Activated effector memory CD4-positive, alpha-beta T cell treated with Interleukin-2 at 50 U/mL for 16 hours (primary cell): ENCODE results near the gene GPRC5C.

Source experiments
- DNase-seq: peaks from one replicate; pipeline ENCODE4 v3.0.0-alpha.2; 2020

Gene GPRC5C

DNA sequence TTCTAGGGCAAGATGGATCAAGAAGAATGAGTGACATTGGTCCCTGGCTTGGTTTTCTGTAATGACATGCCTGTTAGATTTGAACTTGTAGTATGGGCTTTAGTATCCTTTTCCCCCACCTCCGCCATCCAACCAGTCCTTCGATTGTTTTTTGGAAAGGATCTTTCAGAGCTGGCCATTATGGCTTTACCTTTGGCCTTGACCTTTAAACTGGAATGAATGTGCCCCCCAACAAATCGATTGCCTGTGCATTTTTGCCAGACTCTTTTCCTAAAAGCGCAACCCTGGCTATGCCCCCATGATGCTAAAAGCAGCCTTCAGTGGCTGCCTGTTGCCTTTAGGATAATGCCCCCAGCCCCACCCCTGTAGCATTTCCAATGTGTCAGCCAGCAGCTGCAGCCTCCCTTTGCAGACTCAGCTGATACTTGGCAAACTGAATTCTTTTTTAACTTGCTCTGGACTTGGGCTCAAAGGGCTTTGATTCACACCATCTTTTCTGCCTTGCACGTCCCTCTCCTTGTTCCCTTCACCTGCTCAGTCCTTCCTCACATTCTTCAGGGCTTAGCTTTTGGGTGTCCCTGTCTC is 4.0 kb downstream of the GPRC5C start:
- no peak for DNase-seq

DNA sequence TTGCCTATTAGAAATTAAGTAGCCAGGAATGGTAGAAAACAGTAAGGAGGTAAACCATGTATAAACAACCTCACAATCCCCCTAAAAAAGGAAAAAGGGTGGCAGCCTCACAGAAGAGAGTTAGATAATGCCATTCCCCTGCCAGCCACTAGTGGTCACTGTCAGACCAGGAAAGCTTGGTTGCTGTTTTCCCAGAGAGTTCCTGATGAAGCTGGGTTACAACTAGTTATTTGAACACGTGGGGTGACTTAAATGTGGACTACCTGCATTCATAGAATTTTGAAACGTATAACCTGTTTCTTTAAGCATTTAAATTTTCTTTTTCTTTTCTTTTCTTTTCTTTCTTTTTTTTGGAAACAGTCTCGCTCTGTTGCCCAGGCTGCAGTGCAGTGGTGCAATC is 5.8 kb downstream of the GPRC5C start:
- no peak for DNase-seq

DNA sequence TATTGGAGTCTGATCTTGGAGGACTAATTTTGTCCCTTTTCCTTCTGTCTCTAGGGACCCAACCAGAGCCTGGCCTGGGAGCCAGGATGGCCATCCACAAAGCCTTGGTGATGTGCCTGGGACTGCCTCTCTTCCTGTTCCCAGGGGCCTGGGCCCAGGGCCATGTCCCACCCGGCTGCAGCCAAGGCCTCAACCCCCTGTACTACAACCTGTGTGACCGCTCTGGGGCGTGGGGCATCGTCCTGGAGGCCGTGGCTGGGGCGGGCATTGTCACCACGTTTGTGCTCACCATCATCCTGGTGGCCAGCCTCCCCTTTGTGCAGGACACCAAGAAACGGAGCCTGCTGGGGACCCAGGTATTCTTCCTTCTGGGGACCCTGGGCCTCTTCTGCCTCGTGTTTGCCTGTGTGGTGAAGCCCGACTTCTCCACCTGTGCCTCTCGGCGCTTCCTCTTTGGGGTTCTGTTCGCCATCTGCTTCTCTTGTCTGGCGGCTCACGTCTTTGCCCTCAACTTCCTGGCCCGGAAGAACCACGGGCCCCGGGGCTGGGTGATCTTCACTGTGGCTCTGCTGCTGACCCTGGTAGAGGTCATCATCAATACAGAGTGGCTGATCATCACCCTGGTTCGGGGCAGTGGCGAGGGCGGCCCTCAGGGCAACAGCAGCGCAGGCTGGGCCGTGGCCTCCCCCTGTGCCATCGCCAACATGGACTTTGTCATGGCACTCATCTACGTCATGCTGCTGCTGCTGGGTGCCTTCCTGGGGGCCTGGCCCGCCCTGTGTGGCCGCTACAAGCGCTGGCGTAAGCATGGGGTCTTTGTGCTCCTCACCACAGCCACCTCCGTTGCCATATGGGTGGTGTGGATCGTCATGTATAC is 8.0 kb downstream of the GPRC5C start:
- DNase-seq = no peak

DNA sequence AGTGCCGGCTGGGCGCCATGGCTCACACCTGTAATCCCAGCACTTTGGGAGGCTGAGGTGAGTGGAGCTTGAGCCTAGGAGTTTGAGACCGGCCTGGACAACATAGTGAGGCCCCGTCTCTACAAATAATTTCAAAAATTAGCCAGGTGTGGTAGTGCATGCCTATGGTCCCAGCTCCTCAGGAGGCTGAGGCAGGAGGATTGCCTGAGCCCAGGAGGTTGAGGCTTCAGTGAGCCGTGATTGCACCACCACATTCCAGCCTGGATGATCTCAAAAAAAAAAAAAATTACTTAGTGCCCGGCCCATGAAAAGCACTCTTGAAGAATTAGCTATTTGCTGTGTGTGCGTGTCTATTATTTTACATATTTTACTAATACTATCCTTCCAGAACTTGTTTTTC is 9.6 kb downstream of the GPRC5C start:
- DNase-seq = no peak

DNA sequence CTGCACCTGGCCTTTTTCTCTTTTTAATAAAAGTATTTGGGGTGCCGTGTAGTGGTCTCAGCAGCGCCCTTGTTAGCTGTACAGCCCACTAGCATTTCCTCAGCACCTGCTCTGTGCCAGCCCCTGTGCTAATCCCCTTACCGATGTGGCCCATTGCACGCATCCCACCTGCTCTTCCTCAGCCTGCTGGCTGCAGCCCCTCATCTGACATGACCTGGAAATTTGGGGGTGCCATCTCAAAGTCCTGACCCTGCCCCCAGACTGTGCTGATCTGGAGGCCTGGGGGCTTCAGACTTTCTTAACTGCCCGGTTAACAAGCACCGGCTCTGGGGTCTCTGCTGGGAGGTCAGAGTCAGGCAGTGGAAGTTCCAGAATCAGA is 10.4 kb downstream of the GPRC5C start:
- no peak for DNase-seq

DNA sequence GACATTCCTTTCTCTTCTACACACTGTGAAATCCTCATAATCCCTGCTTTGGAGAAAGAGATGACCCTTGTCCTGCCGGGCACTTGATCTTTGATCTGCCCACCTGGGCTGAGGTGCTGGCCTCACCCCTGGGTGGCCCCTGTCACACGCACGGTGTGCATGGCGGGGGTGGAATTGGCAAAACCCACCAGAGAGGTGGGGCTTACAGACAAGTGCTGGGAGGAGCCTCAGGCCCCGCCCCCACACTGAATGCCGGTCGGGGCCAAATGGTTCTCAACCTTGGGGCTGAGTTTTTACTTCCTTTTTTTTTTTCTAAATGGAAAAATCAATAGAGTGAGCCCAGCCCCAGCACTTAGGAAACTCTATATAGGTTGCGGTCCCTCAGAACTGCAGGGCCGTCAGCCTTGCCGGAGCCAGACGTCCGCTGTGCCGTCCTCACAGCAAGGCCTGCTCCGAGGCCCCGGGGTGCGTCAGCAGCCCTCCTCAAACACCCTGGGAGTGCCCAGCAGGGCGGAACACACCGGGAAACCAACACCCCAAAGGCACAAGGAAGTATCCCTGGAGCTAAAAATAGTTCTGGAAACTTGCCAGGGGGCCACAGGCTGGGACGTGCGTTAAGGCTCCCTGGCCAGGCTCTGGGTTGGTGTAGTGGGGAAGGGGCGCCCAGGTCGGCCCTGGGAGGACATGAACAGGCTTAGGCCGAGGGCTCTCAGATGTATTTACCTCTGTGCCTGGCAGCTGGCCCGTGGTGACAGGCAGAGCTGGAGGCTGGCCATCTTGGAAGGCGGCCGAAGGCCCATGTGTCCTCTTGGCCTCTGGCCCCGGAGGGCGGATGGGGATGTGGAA is 11.0 kb downstream of the GPRC5C start:
- no peak for DNase-seq

DNA sequence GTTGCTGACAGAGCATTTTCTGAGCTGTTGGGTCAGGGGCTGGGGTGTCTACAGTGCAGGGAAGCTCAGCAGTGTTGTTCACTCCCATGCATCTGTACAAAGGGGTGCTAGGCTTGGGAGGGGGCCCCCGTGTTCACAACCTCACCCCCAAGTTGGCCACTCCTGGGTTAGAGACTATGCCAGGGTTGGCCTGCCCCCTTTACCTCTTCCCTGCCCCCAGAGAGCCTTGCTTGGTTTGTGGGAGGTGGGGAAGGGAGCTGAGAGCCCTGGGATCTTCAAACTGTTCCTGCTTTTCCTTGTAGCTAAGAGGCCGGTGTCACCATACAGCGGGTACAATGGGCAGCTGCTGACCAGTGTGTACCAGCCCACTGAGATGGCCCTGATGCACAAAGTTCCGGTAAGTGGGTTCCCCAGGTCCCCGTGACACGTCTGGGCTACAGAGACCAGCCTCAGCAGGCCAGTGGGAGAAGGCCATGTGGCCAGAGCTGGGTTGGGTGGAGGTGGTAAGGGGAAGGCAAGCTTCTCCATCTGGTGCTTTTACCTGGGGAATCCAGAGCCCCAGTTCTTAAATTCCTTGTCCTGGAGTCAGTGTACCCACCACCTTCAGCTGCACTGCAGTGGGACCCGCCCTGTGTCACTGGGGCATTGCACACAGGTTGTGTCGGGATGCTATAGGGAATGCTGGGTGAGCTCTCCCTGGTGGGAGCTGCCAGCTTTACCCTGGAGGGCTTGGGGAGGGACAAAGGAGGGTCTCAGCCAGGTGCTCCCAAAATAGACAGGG is 11.8 kb downstream of the GPRC5C start:
- no peak for DNase-seq

DNA sequence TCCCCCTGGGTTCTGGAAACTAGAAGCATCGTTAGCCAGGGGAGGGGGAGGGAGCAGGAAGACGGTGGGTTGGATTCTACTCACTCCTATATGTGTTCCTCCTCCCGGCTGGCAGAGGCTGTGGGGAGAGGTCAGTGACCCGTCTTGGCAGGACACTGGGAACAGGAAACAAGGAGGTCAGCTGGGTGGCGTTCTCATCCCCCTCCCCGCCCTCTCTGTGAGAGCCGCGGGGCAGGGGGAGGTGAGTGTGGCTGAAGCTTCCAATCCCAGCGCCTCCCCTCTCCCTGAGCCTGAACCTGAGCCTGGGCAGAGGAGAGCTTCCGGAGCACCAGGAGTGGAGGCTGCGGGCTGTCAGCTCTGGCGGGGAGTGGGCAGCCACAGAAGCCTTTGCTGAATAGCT is 12.5 kb downstream of the GPRC5C start:
- no peak for DNase-seq

DNA sequence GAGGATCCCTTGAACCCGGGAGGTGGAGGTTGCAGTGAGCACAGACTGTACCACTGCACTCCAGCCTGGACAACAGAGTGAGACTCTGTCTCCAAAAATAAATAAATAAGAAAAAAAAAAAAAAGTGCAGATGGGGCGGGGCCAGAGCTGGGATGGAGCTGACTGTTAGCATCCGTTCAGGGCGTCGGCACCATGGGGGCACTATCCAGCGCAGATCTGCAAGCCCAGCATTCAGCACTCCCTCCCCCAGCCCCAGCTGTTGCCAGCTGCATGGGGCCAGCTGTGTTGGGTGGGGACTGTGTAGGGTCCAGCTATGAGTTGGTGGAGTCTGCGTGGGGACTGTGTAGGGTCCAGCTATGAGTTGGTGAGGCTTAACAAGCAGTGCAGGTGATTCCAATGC is 13.3 kb downstream of the GPRC5C start:
- no peak for DNase-seq

DNA sequence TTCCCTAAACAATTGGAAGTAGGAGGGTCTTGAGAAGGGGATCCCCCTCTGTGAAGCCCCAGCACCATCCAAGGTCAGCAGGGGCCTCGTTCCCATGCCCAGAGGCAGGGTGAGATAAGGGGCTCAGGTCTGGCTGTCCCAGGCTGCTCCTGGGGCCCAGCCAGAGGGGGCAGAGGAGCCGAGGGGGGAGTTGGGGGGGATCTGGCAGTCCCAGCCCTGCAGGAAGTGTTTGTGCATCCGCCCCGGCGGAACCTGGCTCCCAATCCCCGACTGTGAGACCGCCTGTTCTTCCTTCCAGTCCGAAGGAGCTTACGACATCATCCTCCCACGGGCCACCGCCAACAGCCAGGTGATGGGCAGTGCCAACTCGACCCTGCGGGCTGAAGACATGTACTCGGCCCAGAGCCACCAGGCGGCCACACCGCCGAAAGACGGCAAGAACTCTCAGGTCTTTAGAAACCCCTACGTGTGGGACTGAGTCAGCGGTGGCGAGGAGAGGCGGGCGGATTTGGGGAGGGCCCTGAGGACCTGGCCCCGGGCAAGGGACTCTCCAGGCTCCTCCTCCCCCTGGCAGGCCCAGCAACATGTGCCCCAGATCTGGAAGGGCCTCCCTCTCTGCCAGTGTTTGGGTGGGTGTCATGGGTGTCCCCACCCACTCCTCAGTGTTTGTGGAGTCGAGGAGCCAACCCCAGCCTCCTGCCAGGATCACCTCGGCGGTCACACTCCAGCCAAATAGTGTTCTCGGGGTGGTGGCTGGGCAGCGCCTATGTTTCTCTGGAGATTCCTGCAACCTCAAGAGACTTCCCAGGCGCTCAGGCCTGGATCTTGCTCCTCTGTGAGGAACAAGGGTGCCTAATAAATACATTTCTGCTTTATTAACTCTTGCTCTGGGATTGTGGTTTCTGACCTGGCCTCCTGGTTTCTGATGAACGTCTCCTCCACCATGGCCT is 14.9 kb downstream of the GPRC5C start:
- DNase-seq = no peak

DNA sequence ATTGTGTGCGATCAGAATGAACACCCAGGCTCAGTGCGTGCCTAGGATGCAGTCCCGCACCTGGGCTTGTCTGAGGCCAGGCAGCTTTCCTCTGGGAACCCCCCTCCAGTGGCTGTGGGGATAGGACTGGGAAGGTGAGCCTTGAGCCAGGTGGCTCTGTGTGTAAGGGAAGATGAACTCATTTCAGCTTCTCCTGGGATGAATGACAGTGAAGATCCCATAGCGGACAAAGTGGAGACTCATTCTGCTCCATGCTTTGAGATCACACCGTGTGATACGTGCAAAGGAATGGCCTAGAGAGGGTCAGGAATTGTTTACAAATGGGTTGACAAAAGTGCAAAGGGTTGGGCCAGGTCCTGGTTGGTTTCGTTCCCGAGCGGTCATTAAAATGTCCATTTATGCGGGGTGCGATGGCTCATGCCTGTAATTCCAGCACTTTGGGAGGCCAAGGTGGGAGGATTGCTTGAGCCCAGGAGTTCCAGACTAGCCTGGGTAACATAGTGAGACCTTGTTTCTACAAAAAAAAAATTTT is 15.8 kb downstream of the GPRC5C start:
- no peak for DNase-seq

DNA sequence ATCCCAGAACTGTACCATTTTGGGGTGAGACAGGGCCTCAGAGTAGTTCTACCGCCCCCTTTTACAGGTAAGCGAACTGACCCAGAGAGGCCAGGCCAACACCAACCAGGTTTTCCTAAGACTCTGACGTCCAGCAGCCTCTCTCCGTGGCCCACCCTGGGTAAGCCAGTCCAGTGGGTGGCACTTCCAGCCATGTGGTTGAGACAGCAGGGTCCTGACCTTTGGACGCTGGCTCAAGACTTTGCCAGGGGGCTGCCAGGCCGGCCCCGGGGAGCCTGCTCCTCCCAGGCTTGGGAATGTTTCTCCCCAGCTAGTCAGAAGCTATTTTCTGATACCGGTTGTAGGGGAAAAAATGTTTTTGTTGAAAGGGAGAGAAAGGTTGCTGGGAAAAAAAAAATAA is 16.9 kb downstream of the GPRC5C start:
- no peak for DNase-seq

DNA sequence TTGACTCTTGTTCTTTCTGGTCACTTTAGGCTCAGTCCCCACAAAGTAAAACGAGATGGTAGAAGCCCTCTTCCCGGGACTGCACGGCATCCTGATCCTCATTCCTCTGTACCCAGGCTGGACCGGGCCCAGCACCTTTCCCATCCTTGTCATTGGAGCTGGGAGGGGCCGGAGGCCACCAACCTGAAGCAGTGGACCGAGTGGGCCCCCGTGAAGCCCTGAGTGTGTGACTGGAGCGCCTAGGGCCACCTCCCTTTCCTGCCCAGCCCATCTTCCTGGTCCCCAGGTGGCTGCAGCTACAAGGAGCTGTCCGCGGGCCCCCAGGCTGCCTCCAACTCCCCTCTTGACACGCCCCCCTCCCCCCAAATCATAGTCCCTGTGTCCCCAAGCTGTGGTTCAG is 17.4 kb downstream of the GPRC5C start:
- no peak for DNase-seq

DNA sequence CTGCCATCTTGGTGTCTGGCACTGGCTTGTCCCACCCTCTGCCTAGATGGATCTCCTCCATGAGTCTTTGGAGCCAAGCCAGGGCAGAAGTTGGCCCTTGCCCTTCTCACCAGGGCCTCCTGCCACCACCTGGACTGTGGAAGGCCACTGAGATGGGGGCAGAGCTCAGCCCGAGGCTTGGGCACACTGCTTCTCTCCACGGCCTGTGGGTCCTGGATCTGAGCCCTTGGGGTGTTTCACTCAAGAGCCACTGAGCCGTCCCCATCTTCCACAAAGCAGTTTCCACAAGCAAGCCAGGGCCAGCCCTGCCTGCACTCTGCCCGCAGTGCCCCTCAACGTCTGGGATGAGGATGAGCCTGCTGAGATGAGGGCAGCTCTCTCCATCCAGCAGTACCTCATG is 17.9 kb downstream of the GPRC5C start:
- DNase-seq = no peak

DNA sequence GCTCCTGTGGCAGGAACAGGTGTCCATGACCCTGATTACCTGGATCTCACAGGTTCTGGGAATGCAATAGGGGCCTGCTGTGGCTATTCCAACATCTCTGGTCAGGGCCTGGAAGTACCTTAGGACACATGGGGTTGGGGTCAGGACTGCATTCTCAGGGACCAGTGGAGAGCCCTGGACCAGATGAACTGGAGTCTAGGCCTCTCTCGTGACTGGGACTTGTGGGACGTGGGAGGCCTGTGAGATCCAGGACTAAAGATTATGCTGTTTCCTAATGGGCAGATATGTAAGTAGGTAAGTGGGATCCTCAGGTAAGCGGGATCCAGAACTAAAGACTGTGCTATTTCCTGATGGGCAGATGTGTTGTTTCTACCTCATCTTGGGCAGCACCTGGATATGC is 18.3 kb downstream of the GPRC5C start:
- no peak for DNase-seq

DNA sequence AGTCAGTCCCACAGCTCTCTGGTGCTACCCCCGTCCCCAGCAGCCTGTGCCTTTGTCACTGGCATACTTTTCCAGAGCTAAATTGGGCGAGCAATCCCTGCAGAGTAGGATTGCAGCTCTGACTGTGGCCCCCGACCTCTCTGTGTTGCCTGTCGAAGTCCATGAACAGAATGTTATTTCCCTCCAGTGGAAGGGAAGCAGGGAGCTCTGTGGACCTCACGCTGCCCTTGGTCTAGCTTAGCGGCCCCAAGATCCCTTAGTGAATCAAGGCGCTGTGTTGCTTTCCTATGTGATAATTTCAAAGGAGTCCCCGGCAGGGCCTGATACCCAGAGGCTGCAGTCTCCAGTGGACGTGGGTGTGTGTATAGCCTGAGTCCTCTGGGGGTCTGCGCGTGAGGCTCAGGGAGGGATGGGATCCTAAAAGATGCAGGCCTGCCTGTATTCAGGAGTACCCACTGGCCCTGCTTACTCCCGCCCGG is 19.1 kb downstream of the GPRC5C start:
- no peak for DNase-seq

DNA sequence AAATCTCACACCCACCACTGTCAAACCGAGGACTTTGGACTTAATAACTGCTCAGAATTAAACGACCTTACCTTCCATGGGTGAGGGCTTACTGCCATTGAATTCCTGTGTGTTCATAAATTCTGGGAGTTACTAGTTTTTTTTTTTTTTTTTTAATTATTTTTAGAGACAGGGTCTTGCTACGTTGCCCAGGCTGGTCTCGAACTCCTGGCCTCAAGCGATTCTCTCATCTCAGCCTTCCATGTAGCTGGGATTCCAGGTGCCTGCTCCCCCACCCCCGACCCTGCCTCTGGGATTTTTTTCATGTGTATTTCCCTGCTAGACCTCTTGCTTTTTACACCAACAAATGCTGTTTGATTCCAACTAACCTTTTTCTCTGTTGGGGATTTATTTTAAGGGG is 19.7 kb downstream of the GPRC5C start:
- DNase-seq = no peak

DNA sequence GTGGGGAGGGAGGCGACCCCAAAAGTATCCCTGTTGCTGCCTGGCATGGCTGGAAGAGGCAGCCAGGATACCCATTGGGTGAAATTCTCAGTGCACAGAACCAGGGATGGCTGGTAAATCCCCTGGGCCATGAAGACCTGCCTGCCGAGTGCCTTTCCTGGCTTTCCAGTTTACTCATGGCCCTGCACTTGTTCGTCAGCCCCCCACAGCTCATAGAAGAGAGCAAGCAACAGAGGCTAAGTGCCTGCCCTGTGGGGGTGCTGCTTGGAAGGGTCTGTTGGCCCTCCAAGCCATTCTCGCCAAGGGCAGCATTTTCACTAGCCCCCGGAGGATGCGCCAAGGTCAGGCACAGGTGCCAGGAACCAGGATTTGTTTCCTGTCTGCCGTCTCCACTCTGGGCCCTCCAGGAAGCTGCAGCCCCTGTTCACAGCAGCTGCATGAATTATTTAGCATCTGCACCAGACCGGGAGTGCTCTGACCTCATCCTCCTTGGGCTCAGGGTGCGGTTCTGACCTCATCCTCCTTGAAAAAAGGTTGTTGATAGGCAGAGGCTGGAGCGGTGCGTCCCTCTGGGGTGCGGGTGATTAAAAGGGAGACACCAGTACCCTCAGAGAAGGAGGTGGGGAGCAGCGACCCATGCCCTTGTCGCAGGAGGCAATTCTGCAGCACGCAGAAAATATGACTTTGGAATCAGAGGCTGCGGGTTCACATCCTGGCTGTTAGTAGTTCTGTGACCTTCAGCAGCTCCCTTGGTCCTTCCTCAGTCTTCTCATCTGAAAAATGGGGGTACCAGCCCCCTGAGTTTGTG is 20.3 kb downstream of the GPRC5C start:
- no peak for DNase-seq

DNA sequence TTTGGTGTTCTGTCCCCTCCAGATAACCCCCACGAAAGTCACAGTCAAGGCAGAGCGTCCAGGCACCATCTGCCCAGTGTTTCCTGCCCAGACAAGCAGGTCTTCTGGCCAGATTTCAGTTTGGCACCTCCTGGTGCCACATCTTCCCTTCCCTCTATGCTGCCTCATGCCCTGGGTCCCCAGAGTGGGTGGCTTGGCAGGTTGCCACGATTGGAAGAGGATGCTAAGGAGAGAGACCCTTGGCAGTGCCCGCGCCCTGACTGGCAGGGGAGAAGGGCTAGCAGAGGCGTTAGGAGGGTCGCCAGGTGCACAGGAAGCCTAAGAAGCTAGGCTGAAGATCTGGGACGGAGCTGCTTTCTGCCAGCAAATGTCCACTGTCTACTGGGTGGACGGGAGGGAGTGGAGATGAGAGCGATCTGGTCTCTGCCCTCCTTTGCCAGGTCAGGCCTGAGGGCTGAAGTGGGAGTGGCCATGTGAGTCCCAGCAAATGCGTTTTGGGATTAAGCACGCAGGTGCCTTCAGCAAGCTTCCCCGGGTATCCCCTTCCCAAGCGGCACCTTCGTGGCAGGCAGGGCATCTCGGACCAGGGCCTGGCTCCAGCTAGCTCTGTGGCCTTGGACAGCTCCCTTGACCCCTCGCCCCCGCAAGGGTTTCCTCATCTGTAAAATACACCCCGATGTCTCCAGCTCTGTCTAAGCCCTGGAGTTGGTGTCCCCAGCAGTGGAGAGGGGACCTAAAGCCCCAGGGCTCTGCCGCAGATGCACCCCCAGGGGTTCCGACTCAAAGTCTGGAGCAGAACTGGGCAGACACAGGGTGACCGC is 21.2 kb downstream of the GPRC5C start:
- DNase-seq = no peak
